HUES48 (cell line): ENCODE measurements around the gene FOXI1.

Source experiments
- H3K27ac ChIP-seq: one replicate; pipeline ENCODE4 v1.7.0; 2013; ENCODE audit warnings: low read depth, low read length, inconsistent platforms
- H3K27me3 ChIP-seq: 2 replicates; pipeline ENCODE4 v1.6.1; 2013; ENCODE audit warnings: mild to moderate bottlenecking, low read length; ENCODE audit not compliant: control insufficient read depth, insufficient read depth
- H3K36me3 ChIP-seq: 2 replicates; pipeline ENCODE4 v1.6.1; 2013; ENCODE audit warnings: low read length; ENCODE audit not compliant: control insufficient read depth, insufficient read depth
- H3K4me1 ChIP-seq: 2 replicates; pipeline ENCODE4 v1.6.1; 2013; ENCODE audit warnings: mild to moderate bottlenecking, low read length; ENCODE audit not compliant: control insufficient read depth, insufficient read depth
- H3K4me3 ChIP-seq: 2 replicates; pipeline ENCODE4 v1.5.1; 2013; ENCODE audit warnings: mild to moderate bottlenecking, low read depth, low read length
- H3K9ac ChIP-seq: 2 replicates; pipeline ENCODE4 v1.6.1; 2013; ENCODE audit warnings: mild to moderate bottlenecking, low read depth, low read length, moderate library complexity
- H3K9me3 ChIP-seq: 2 replicates; pipeline ENCODE4 v1.6.1; 2013; ENCODE audit warnings: low read length; ENCODE audit not compliant: control insufficient read depth, insufficient read depth

Gene FOXI1

DNA sequence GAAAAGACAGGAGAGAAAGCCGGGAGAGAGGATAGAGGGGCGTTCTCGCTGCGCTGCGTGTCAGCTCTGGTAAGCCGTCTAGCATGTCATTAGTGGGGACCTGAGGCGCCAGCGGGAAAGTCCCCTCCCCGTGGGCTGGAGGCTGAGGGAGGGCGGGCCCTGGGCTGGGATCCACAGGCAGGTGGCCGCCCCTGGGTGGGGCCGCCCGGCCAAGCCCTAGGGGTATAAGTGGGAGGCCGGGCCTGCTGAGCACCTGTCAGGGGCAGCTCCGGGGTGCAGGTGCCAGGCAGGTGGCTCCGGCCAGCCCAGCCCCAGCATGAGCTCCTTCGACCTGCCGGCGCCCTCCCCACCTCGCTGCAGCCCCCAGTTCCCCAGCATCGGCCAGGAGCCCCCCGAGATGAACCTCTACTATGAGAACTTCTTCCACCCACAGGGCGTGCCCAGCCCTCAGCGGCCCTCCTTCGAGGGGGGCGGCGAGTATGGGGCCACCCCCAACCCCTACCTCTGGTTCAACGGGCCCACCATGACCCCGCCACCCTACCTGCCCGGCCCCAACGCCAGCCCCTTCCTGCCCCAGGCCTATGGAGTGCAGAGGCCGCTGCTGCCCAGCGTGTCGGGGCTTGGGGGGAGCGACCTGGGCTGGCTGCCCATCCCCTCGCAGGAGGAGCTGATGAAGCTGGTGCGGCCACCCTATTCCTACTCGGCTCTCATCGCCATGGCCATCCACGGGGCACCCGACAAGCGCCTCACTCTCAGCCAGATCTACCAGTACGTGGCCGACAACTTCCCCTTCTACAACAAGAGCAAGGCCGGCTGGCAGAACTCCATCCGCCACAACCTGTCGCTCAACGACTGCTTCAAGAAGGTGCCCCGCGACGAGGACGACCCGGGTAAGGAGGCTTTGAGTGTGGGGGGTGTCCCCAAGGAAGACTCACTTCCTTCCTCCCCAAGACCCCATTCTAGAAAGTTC, at the start of gene FOXI1:
Gene FOXI1, plus strand, starts transcription at position 256 of the 970 bp plus-strand sequence. Its CDS starts 61 bp downstream, at position 317.
- peaks cover 15% of the 10 kb centered on the region for H3K4me1 ChIP-seq
- H3K9me3 ChIP-seq: no peaks in the 10 kb centered on the region
- peaks cover 62% of the 10 kb centered on the region for H3K27me3 ChIP-seq
- H3K4me3 ChIP-seq: no peak within 1 kb of the TSS
- H3K9ac ChIP-seq: no peak within 1 kb of the TSS
- H3K36me3 ChIP-seq: no peaks in the 10 kb centered on the region
- no peak within 1 kb of the TSS for H3K27ac ChIP-seq

DNA sequence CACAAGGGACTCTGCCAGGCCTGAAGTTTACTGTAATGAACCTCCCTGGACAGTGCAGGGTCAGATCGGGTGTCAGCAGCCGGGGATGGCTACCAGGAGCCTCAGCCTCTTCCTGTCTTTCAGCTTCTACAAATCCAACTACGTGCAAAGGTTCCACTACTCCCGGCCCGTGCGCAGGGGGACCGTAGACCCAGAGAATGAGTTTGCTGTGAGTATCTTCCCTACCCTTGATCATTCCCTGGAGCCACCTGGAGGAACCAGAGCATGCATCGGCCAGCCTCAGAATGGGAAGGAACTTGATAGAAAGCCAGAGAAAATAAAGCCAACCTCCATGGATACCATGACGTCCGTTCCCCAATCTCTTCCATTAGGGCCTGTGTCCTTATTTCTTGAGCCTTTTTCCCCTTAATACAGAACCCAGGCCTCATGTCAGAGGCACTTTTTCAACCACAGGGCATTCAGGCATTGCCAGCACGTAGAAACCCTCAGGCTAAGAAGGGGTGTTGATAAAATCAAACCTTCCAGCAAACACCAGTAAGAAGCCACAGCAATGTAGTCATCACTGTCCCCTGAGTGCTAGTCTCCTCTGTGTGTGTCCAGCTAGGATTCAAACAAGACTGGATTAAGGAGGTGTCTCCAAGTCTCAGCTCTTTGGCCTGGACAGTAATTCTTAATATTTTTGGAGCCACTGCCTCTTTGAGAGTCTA, 49.0 kb upstream of the FOXI1 start:
- no peak overlapping the region for H3K9ac ChIP-seq
- no peaks in the 10 kb centered on the region for H3K36me3 ChIP-seq
- no peaks in the 10 kb centered on the region for H3K4me1 ChIP-seq
- no peaks in the 10 kb centered on the region for H3K27me3 ChIP-seq
- H3K27ac ChIP-seq: no peak overlapping the region
- H3K4me3 ChIP-seq: no peak overlapping the region
- no peaks in the 10 kb centered on the region; the same call in 1 of the 2 replicates for H3K9me3 ChIP-seq

DNA sequence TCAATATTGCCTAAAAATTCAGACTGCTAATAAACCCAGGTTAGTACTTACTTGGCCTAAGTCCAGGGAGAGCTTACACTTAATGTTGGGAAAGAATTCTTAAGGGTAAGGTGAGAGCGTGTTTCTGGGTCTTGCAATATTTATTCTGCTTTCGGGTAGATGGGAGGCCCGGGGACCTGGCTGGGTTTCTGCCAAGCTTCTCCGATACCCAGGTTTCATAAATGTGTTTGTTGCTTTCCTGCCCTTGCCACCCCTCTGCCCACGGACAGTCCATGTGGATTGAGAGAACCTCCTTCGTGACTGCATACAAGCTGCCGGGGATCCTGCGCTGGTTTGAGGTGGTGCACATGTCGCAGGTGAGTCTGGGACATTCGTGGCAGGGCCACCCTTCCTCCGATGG, 48.4 kb upstream of the FOXI1 start:
- H3K27me3 ChIP-seq: no peaks in the 10 kb centered on the region
- H3K36me3 ChIP-seq: no peaks in the 10 kb centered on the region
- H3K9ac ChIP-seq: no peak overlapping the region
- H3K9me3 ChIP-seq: no peaks in the 10 kb centered on the region; the same call in 1 of the 2 replicates
- H3K4me3 ChIP-seq: no peak overlapping the region
- no peak overlapping the region for H3K27ac ChIP-seq
- H3K4me1 ChIP-seq: no peaks in the 10 kb centered on the region

DNA sequence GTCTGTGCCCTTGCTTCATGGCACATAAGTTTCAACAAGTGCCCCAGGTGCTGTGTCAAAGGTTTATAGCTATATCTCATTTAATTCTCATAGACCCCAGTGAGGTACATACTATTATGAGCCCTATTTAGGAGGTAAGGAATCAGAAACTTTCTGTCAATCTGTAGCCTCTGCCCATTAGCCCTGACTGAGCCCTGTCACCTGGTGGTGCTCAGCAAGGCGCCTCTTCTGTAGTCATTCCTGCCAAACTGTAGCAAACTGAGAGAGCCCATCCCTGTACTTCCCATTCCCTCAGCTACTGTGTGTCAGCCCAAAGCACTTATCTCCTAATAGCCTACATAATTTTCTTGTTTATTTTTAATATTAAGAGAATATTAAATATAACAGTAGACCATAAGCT, 46.5 kb upstream of the FOXI1 start:
- H3K4me3 ChIP-seq: no peak overlapping the region
- no peak overlapping the region for H3K9ac ChIP-seq
- H3K9me3 ChIP-seq: no peaks in the 10 kb centered on the region; the same call in 1 of the 2 replicates
- H3K27ac ChIP-seq: no peak overlapping the region
- no peaks in the 10 kb centered on the region for H3K4me1 ChIP-seq
- H3K36me3 ChIP-seq: no peaks in the 10 kb centered on the region
- no peaks in the 10 kb centered on the region for H3K27me3 ChIP-seq

DNA sequence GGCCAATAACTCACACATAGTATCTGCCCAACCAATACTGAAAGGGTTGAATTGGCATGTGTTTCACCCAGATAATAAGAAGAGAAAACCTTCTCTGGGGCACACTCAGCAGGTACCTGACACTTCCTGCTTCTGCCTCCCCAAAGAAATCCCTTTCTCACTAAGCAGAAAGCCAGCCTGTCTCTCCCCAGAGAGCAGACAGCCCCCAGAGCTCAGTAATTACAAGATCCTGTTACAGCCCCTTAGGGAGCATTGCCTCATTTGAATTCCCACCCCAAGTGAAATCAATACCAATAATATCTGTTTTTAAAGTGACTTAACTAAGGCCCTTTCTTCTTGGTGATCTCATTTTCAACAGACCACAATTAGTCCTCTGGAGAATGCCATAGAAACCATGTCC, 38.5 kb upstream of the FOXI1 start:
- Histone ChIP-seq H3K4me1 (0 out of 2 replicates have a peak, but pooled peaks cover 6% of the 10 kb centered on the region), H3K4me3 (no peak overlapping the region), H3K27me3 (no peaks in the 10 kb centered on the region), H3K9me3 (no peaks in the 10 kb centered on the region), H3K36me3 (no peaks in the 10 kb centered on the region), H3K9ac (no peak overlapping the region), H3K27ac (no peak overlapping the region)

DNA sequence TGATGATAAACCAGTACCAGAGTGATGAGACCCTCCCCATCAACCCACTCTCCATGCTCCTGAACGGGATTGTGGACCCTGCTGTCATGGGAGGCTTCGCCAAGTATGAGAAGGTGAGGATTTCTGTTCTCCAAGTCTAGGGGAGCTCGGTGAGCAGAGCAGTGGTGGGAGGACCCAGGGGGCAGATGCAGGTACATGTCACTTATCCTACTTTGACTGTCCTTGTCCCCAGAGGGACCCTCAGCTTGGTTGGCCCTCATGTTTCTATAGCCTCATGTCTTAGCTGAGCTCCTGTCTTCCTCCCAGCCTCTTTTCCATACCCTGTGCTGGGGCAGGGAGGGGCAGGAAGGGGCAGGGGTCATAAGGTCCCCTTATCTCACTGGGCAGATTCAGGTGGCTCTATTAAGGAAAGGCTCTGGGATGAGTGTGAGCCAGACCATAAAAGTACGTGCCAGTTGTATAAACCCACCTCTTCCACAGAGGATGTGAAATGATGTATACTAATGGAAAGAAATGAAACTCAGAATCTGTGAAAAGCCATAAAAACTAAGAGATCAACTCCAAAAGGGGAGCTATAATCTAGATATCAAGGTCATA, 38.0 kb upstream of the FOXI1 start:
- H3K27ac ChIP-seq: no peak overlapping the region
- no peak overlapping the region for H3K4me3 ChIP-seq
- no peaks in the 10 kb centered on the region for H3K36me3 ChIP-seq
- H3K9me3 ChIP-seq: no peaks in the 10 kb centered on the region
- H3K4me1 ChIP-seq: 0 out of 2 replicates have a peak, but pooled peaks cover 6% of the 10 kb centered on the region
- no peak overlapping the region for H3K9ac ChIP-seq
- H3K27me3 ChIP-seq: no peaks in the 10 kb centered on the region

DNA sequence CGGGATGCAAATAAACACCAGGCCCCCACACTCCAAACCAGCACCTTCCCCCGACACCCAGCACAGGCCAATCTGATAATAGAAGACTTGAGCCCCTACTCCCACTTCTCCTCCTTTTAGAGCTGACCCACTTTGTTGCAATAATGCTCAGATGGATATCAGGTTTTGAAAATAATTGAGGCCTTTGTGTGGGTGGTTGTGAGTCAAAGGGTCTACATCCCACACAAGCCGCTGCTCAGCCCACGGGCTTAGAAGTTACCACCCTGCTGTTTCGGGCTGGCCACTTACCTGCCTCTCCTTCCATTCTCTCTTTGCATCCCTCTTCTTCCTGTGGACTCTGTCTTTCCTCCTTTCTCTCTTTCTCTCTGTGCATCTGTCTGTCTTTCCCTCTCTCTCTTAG, 36.2 kb upstream of the FOXI1 start:
- Histone ChIP-seq H3K9me3 (no peaks in the 10 kb centered on the region), H3K4me3 (no peak overlapping the region), H3K27me3 (no peaks in the 10 kb centered on the region), H3K27ac (no peak overlapping the region), H3K36me3 (no peaks in the 10 kb centered on the region), H3K9ac (no peak overlapping the region), H3K4me1 (0 out of 2 replicates have a peak, but pooled peaks cover 6% of the 10 kb centered on the region)

DNA sequence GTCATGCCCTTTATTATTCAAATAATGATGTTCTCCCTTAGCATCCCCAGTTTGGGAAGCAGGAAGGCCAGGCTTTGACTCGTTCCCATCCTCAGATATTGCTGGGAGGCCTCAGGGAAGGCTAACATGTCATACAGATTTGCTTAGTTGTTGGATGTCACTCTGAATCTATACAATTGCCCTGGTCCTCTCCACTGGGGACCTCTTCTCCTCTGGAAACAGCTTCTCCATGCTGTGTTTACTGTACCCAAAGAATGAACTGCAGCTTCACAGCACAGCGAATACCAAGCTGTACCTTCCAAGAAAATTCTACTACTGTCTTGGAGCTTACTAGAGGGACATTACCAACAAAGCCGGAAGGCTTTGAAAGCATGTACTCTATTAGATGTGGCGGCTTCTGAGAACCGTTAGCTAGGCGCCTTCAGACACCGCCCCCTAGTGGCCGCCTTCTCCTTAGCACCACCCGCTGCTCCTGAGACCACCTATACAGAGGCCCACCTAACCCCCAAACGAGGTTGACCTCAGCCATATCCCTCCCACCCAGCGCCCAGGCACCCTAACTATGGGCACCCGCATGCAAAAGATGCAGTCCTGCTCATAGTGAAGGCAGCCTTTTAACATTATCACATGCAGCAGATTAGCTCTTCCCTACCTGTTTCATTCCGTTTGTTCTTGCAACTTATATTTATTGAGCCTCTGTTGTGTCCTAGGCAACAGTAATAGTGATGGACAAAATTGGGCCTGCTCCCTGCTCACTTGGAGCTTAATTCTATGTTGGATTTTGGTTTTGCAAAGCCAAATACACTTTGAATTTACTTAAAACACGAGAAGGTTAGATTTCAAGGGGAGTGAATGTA, 34.9 kb upstream of the FOXI1 start:
- 0 out of 2 replicates have a peak, but pooled peaks cover 6% of the 10 kb centered on the region for H3K4me1 ChIP-seq
- H3K36me3 ChIP-seq: no peaks in the 10 kb centered on the region
- no peaks in the 10 kb centered on the region for H3K27me3 ChIP-seq
- no peak overlapping the region for H3K4me3 ChIP-seq
- H3K9me3 ChIP-seq: no peaks in the 10 kb centered on the region
- H3K27ac ChIP-seq: no peak overlapping the region
- no peak overlapping the region for H3K9ac ChIP-seq

DNA sequence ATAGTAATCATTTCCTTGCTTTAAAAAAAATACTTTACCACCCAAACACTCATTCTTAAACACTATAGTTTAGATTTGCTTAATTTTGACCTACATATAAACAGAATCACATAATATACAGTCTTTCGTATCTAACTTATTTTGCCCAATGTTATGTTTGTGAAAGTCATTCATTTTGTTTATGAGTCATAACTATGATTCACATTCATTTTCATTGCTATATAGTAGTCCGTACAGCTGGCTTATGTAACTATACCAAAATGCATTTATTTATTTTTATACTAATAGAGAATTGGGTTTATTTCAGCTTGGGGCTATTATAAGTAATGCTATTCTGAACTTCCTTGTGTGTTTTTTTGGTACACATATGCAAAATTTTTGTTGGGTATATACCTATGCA, 33.9 kb upstream of the FOXI1 start:
- Histone ChIP-seq H3K36me3 (no peaks in the 10 kb centered on the region), H3K4me1 (0 out of 2 replicates have a peak, but pooled peaks cover 6% of the 10 kb centered on the region), H3K27me3 (no peaks in the 10 kb centered on the region), H3K9me3 (no peaks in the 10 kb centered on the region), H3K27ac (no peak overlapping the region), H3K4me3 (no peak overlapping the region), H3K9ac (no peak overlapping the region)

DNA sequence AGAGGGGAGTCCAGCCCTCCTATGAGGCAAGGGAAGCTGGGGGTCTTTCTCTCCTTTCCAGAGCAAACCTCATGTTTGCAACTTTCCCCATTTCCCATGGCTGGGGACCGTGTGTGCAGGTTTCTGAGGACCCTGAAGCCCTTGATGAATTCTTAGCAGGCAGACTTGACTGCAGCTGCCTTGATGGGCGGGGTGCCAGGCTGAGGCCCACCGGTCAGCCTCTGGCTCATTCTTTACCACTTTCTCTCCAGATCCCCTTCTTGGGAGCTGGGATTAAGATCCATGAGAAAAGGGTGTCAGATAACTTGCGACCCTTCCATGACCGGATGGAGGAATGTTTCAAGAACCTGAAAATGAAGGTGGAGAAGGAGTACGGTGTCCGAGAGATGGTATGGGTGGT, 30.0 kb upstream of the FOXI1 start:
- H3K27me3 ChIP-seq: no peaks in the 10 kb centered on the region
- H3K27ac ChIP-seq: no peak overlapping the region
- no peak overlapping the region for H3K9ac ChIP-seq
- no peaks in the 10 kb centered on the region for H3K36me3 ChIP-seq
- H3K4me1 ChIP-seq: no peaks in the 10 kb centered on the region
- no peak overlapping the region for H3K4me3 ChIP-seq
- H3K9me3 ChIP-seq: no peaks in the 10 kb centered on the region
